T-helper 2 cell treated with Interferon-gamma antibody and Interleukin-4, amounts not matched to agents 100 ng/mL and 5 ng/mL, for 36 hours (primary cell): ENCODE data around the gene LY6G5B. TPM values are rescaled to one million over a fixed set of nuclear protein-coding genes. Genes with fewer than 3 reads are reported as not detected.

Source experiments
- intact Hi-C: fragments of 100-400 bp; cut with micrococcal nuclease; formaldehyde crosslinking; loops from one replicate; pipeline ENCODE4 v1.15.1; 2023
- total RNA-seq: library from RNA; stranded (reverse); gene quantifications from 2 replicates; pipeline ENCODE4 v1.2.3, GENCODE V29; 2022

The LY6G5B gene
- total RNA-seq, 1 donor from 2014 or later: 27.9 TPM

- intact Hi-C loops: loop anchor here (10.0 kb wide), 1 partner anchor 513 kb away; the partner anchor contains the start of genes AGPAT1 and RNF5
Observed at GRCh38 chr6:31661262-31662123, 8.3 kb upstream of the LY6G5B start.

- intact Hi-C loops: loop anchor here (10.0 kb wide), 1 partner anchor 513 kb away; the partner anchor contains the start of genes AGPAT1 and RNF5
Observed at GRCh38 chr6:31662124-31662723, 7.6 kb upstream of the LY6G5B start.

GRCh38 chr6:31663126-31663960 is 6.4 kb upstream of the LY6G5B start:
- intact Hi-C loops: loop anchor here (10.0 kb wide), 1 partner anchor 511 kb away; the partner anchor contains the start of genes AGPAT1 and RNF5

GRCh38 chr6:31663961-31664789 is 5.6 kb upstream of the LY6G5B start:
- intact Hi-C loops: loop anchor here (2.0 to 10.0 kb wide), 2 partner anchors 117 to 511 kb away; partner anchors contain the start of genes AGPAT1, ATP6V1G2, NFKBIL1 and RNF5

- intact Hi-C loops: loop anchor here (1.0 to 10.0 kb wide), 11 partner anchors 13 to 510 kb away; partner anchors contain the start of genes AGPAT1, ATP6V1G2, BAG6 and NELFE
Observed at GRCh38 chr6:31664790-31665500, 4.8 kb upstream of the LY6G5B start, which contains the start of gene GPANK1. Gene GPANK1, minus strand, starts transcription at chr6:31664997. Its CDS starts 519 bp downstream, at chr6:31664478.

- intact Hi-C loops: loop anchor here (1.0 to 10.0 kb wide), 11 partner anchors 13 to 509 kb away; partner anchors contain the start of genes AGPAT1, ATP6V1G2, BAG6 and NELFE
Observed at GRCh38 chr6:31665501-31666336, 4.1 kb upstream of the LY6G5B start, which contains the start of gene CSNK2B. Gene CSNK2B, plus strand, starts transcription at chr6:31666080. Its CDS starts 752 bp downstream, at chr6:31666832.

- intact Hi-C loops: loop anchor here (5.0 to 10.0 kb wide), 3 partner anchors 131 to 508 kb away; partner anchors contain the start of genes AGPAT1, NELFE, RNF5 and SKIC2
Observed at GRCh38 chr6:31666337-31666965, 3.3 kb upstream of the LY6G5B start.

- intact Hi-C loops: loop anchor here (2.0 kb wide), 1 partner anchor 26 kb away; the partner anchor contains the start of gene ABHD16A
Observed at GRCh38 chr6:31676322-31676903, 6.6 kb downstream of the LY6G5B start.

GRCh38 chr6:31676904-31677303 is 7.1 kb downstream of the LY6G5B start:
- intact Hi-C loops: loop anchor here (2.0 kb wide), 1 partner anchor 26 kb away; the partner anchor contains the start of gene ABHD16A

- intact Hi-C loops: loop anchor here (2.0 kb wide), 1 partner anchor 25 kb away; the partner anchor contains the start of gene ABHD16A
Observed at GRCh38 chr6:31677955-31678354, 8.2 kb downstream of the LY6G5B start.

GRCh38 chr6:31680226-31681134 is 10.7 kb downstream of the LY6G5B start, which contains the start of gene LY6G5C:
Gene LY6G5C, minus strand, starts transcription at chr6:31681067. Its CDS starts 694 bp downstream, at chr6:31680373.
- intact Hi-C loops: loop anchor here (2.0 kb wide), 2 partner anchors 48 to 150 kb away; partner anchors contain the start of gene DDAH2

GRCh38 chr6:31681135-31681671 is 11.4 kb downstream of the LY6G5B start:
- intact Hi-C loops: loop anchor here (2.0 kb wide), 2 partner anchors 48 to 150 kb away; partner anchors contain the start of gene DDAH2

- intact Hi-C loops: no loop called here
Observed at GRCh38 chr6:31683591-31683990, 13.8 kb downstream of the LY6G5B start.

- intact Hi-C loops: no loop called here
Observed at GRCh38 chr6:31686483-31686882, 16.7 kb downstream of the LY6G5B start.

- intact Hi-C loops: no loop called here
Observed at GRCh38 chr6:31687321-31687720, 17.5 kb downstream of the LY6G5B start.
